Measurements from ENCODE around the gene PTPRH. TPM values are rescaled to one million over a fixed set of nuclear protein-coding genes. Genes with fewer than 3 reads are reported as not detected.
A peak's percentile ranks its signal among the peaks of the same experiment; 100 is the strongest.

Gene PTPRH
- total and polyA plus RNA-seq, 9 of the 15 experiments (the other 6 are each of a cell fraction or from before 2014, with no cell fraction given): 0.87 to 34.3 (median 22.7) TPM

DNA sequence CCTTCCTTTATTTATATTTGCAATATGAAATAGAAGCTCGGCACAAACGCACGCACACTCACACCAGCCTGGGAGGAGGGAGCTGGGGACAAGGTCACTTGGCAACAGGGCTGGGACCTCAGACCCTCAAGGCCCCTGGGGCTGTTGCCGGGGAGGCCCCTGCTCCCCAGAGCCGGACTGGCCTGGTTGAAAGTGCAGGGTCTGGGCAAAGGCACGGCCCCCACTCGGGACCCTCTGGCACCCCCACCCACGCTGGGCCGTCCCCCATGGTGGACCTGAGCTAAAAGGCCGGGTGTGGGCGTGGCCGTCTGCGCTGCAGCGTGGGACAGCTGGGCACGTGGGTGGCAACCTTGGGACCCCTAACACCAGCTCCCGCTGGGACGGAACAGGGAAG lies 20.5 kb upstream of the PTPRH start:
- ChIA-PET POLR2A (interaction anchor here (0.7 to 1.2 kb wide), 3 partner anchors 9 to 159 kb away, joined by 3 to 9 read pairs (median 6); no protein-coding TSS in a partner anchor), CTCF (ENCODE audit: low intra/inter-chr PET ratio) (no interaction called here)
- DNase-seq (ENCODE audit: extremely low read depth in 1 of 4, low spot score in 3 of 4) (no peak), FAIRE-seq (no peak), ATAC-seq (no peak)
- no peak overlapping the region for H3K4me3 ChIP-seq
- peak; percentile 50; the same call in 1 of the 2 replicates for TF ChIP-seq POLR2G (IDR thresholded peaks at IDR 0.05; ENCODE audit: low read depth, low read length)
- no peak for TF ChIP-seq KAT7 (CRISPR knock-in tag; IDR thresholded peaks at IDR 0.05; ENCODE audit: borderline replicate concordance)
- TF ChIP-seq ATF1 (CRISPR knock-in tag; IDR thresholded peaks at IDR 0.05): no peak
- no peak for TF ChIP-seq ATF1 (tag; IDR thresholded peaks at IDR 0.05)
- H3K27me3 ChIP-seq (ENCODE audit: control insufficient read depth in 2 of 2, insufficient read depth in 2 of 2, low read length in 2 of 2): no peaks in the 10 kb centered on the region
- H4K20me1 ChIP-seq (replicated peaks; ENCODE audit: control insufficient read depth, insufficient read depth, low read length): no peaks in the 10 kb centered on the region
- no peak overlapping the region for H3K27ac ChIP-seq (ENCODE audit: extremely low read depth, low read depth, low read length)
- H3K4me1 ChIP-seq (replicated peaks in 1 of 2; ENCODE audit: control insufficient read depth in 2 of 2, insufficient read depth in 2 of 2, low read length in 2 of 2): peaks cover 0 to 46% of the 10 kb centered on the region in 2 experiments; a peak in 1 of 5 replicates
- H3K9ac ChIP-seq (ENCODE audit: insufficient read depth in 1 of 2, low read depth in 2 of 2, low read length in 2 of 2): no peak overlapping the region
- WGBS (ENCODE audit: insufficient coverage, low coverage, missing lambda C conversion rate): 85% methylated on average over 15 of the region's 17 CpGs
- intact Hi-C loops (cut with micrococcal nuclease): no loop called here
- H3K4me2 ChIP-seq (ENCODE audit: insufficient read depth, low read length): no peak overlapping the region
- no peaks in the 10 kb centered on the region for H3K79me2 ChIP-seq (ENCODE audit: control insufficient read depth, insufficient read depth, low read length)
- peaks cover 3% of the 10 kb centered on the region for H3K9me1 ChIP-seq (ENCODE audit: control insufficient read depth, insufficient read depth, low read length)
- BruUV-seq (replicated peaks): TSS peak; percentile 78
- peaks cover 88% of the 10 kb centered on the region for H3K36me3 ChIP-seq (ENCODE audit: control insufficient read depth, insufficient read depth, low read length)
- in situ Hi-C loops (cut with MboI): no loop called here
- H3K9me3 ChIP-seq (replicated peaks; ENCODE audit: control insufficient read depth, insufficient read depth, low read depth, low read length): no peaks in the 10 kb centered on the region
- H2AFZ ChIP-seq (ENCODE audit: low read depth, low read length): no peak overlapping the region

DNA sequence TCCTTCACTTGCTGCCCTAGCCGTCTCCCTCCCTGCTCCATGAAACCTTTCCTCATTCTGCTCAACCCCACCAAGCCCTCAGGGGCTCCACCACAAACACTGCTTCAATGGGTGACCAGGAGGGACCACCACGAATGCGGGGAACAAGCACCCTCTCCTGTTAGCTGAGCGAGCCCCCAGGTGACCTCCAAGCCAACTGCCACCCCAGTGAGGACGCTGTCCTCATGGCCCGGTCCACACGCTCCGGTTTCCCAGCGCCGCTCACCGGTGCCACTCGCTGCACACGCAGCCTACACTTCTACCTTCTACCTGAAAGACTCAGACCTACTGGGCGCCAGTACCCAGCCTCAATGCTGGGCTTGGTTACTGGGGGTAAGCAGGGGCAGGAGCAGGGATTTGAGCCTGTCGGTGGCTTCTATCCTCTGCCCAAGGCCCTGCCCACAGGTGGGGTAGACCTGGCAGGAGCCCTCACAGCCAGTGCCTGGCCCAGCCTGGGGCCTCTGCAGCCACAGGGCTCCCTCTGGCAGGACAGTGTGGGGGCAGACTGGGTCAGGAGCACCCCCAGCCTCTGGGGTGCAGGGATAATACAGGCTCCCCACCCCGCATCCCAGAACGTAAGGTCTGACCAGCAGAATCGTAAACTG lies 20.0 kb upstream of the PTPRH start:
- Histone ChIP-seq H2AFZ (ENCODE audit: low read depth, low read length) (no peak overlapping the region), H3K4me1 (replicated peaks in 1 of 2; ENCODE audit: control insufficient read depth in 2 of 2, insufficient read depth in 2 of 2, low read length in 2 of 2) (peaks cover 0 to 47% of the 10 kb centered on the region in 2 experiments; a peak in 1 of 5 replicates), H3K4me2 (ENCODE audit: insufficient read depth, low read length) (no peak overlapping the region), H3K79me2 (ENCODE audit: control insufficient read depth, insufficient read depth, low read length) (no peaks in the 10 kb centered on the region), H3K27me3 (ENCODE audit: control insufficient read depth in 2 of 2, insufficient read depth in 2 of 2, low read length in 2 of 2) (no peaks in the 10 kb centered on the region), H3K4me3 (no peak overlapping the region), H4K20me1 (replicated peaks; ENCODE audit: control insufficient read depth, insufficient read depth, low read length) (no peaks in the 10 kb centered on the region), H3K9ac (ENCODE audit: insufficient read depth in 1 of 2, low read depth in 2 of 2, low read length in 2 of 2) (peak overlapping the region in 1 of 2 experiments; percentile 11; a peak in 1 of 4 replicates), H3K27ac (ENCODE audit: extremely low read depth, low read depth, low read length) (no peak overlapping the region), H3K9me1 (ENCODE audit: control insufficient read depth, insufficient read depth, low read length) (peaks cover 3% of the 10 kb centered on the region), H3K9me3 (replicated peaks; ENCODE audit: control insufficient read depth, insufficient read depth, low read depth, low read length) (no peaks in the 10 kb centered on the region), H3K36me3 (ENCODE audit: control insufficient read depth, insufficient read depth, low read length) (peaks cover 83% of the 10 kb centered on the region)
- ATAC-seq (no peak), DNase-seq (ENCODE audit: extremely low read depth in 1 of 4, low spot score in 3 of 4) (no peak), FAIRE-seq (no peak)
- CTCF ChIA-PET (ENCODE audit: low intra/inter-chr PET ratio): no interaction called here
- intact Hi-C loops (cut with micrococcal nuclease): no loop called here
- in situ Hi-C loops (cut with MboI): no loop called here
- POLR2A ChIA-PET: interaction anchor here (0.7 to 1.2 kb wide), 3 partner anchors 9 to 159 kb away, joined by 3 to 9 read pairs (median 6); no protein-coding TSS in a partner anchor
- TF ChIP-seq HNRNPLL (IDR thresholded peaks at IDR 0.05; ENCODE audit: low read depth, low read length, poor library complexity, severe bottlenecking) (no peak), POLR2G (IDR thresholded peaks at IDR 0.05; ENCODE audit: low read depth, low read length) (peak; percentile 42; the same call in 1 of the 2 replicates), ZKSCAN1 (IDR thresholded peaks at IDR 0.05; ENCODE audit: low read depth, low read length) (peak; percentile 70), ZNF445 (CRISPR knock-in tag; IDR thresholded peaks at IDR 0.05; ENCODE audit: low read depth) (no peak), HIVEP1 (CRISPR knock-in tag; IDR thresholded peaks at IDR 0.05) (no peak), HMGN3 (IDR thresholded peaks at IDR 0.05; ENCODE audit: borderline replicate concordance, extremely low read depth, insufficient read length, low read depth, low read length) (no peak), RBM22 (IDR thresholded peaks at IDR 0.05; ENCODE audit: low read depth, low read length, poor library complexity, severe bottlenecking) (peak; percentile 35), ZNF586 (CRISPR knock-in tag; conservative IDR thresholded peaks at IDR 0.05) (no peak)
- TF ChIP-seq, protein P1, sequence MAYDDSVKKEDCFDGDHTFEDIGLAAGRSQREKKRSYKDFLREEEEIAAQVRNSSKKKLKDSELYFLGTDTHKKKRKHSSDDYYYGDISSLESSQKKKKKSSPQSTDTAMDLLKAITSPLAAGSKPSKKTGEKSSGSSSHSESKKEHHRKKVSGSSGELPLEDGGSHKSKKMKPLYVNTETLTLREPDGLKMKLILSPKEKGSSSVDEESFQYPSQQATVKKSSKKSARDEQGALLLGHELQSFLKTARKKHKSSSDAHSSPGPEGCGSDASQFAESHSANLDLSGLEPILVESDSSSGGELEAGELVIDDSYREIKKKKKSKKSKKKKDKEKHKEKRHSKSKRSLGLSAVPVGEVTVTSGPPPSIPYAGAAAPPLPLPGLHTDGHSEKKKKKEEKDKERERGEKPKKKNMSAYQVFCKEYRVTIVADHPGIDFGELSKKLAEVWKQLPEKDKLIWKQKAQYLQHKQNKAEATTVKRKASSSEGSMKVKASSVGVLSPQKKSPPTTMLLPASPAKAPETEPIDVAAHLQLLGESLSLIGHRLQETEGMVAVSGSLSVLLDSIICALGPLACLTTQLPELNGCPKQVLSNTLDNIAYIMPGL (CRISPR knock-in tag; IDR thresholded peaks at IDR 0.05): no peak
- 97% methylated on average over 12 of the region's 18 CpGs for WGBS (ENCODE audit: insufficient coverage, low coverage, missing lambda C conversion rate)
- no TSS peak for BruUV-seq (replicated peaks)

Data from K562 (cell line).